SU-DHL-6 (cell line): ENCODE results near the gene F8A1.
"Not testable (repeated sequence)": the region's sequence is repeated elsewhere in the genome, so short reads cannot be mapped to it uniquely, and the experiment has no call there.

Experiments used
- H2AFZ ChIP-seq: fragments of 200-600 bp; sonication (generic); 2 replicates; pipeline ENCODE4 v1.6.1; 2014; ENCODE audit warnings: low read depth, mild to moderate bottlenecking, moderate library complexity, mixed read lengths, antibody characterized with exemption, low read length; ENCODE audit not compliant: severe bottlenecking
- H3F3A ChIP-seq: fragments of 200-600 bp; shearing (Covaris generic); 2 replicates; pipeline ENCODE4 v1.6.0; 2016; ENCODE audit warnings: antibody characterized with exemption, mild to moderate bottlenecking; ENCODE audit not compliant: insufficient read depth
- H3K27ac ChIP-seq: fragments of 200-600 bp; sonication (generic); 2 replicates; pipeline ENCODE4 v1.5.1; 2016; ENCODE audit warnings: low read depth, mild to moderate bottlenecking, low read length, moderate library complexity, mixed read lengths
- H3K27me3 ChIP-seq: fragments of 200-600 bp; sonication (generic), shearing (Covaris generic); 2 replicates; pipeline ENCODE4 v1.6.0; 2014; ENCODE audit warnings: mild to moderate bottlenecking, low read length
- H3K36me3 ChIP-seq: fragments of 200-600 bp; sonication (generic); 2 replicates; pipeline ENCODE4 v1.6.1; 2014; ENCODE audit warnings: mild to moderate bottlenecking, low read length, mixed read lengths
- H3K4me2 ChIP-seq: fragments of 300-600, 200-600 bp; shearing (Covaris generic), sonication (generic); 2 replicates; pipeline ENCODE4 v1.6.0; 2014; ENCODE audit warnings: low read length, low read depth, mild to moderate bottlenecking; ENCODE audit not compliant: poor library complexity, severe bottlenecking
- H3K4me3 ChIP-seq: fragments of 200-600 bp; sonication (generic); 2 replicates; pipeline ENCODE4 v1.5.1; 2014; ENCODE audit warnings: antibody characterized with exemption, low read length, mild to moderate bottlenecking, mixed read lengths; ENCODE audit not compliant: insufficient read depth, poor library complexity, severe bottlenecking
- H3K79me2 ChIP-seq: fragments of 200-600 bp; sonication (generic); 2 replicates; pipeline ENCODE4 v1.6.1; 2014; ENCODE audit warnings: mild to moderate bottlenecking, low read length, moderate library complexity; ENCODE audit not compliant: insufficient read depth
- H3K9ac ChIP-seq: fragments of 200-600 bp; sonication (generic); 2 replicates; pipeline ENCODE4 v1.7.0; 2014; ENCODE audit warnings: mild to moderate bottlenecking, low read length
- H3K9me2 ChIP-seq: fragments of 200-600 bp; sonication (generic); replicated peaks from 2 replicates; pipeline ENCODE4 v1.6.1; 2014; ENCODE audit warnings: low read length; ENCODE audit not compliant: insufficient read depth
- H3K9me3 ChIP-seq: fragments of 200-600 bp; sonication (generic); 2 replicates; pipeline ENCODE4 v1.6.1; 2014; ENCODE audit warnings: low read length, mixed read lengths; ENCODE audit not compliant: insufficient read depth
- H4K20me1 ChIP-seq: fragments of 200-600 bp; sonication (generic); 2 replicates; pipeline ENCODE4 v1.6.1; 2014; ENCODE audit warnings: low read depth, mild to moderate bottlenecking, antibody characterized with exemption, low read length, moderate library complexity, mixed read lengths
- CTCF ChIP-seq: fragments of 200-600 bp; sonication (generic); IDR thresholded peaks from one replicate; pipeline ENCODE4 v1.5.1; 2017; ENCODE audit warnings: antibody characterized with exemption, mild to moderate bottlenecking, low read length, moderate library complexity; ENCODE audit not compliant: insufficient read depth, poor library complexity, severe bottlenecking
- EZH2phosphoT487 ChIP-seq: fragments of 200-600 bp; sonication (generic), shearing (Covaris generic); conservative IDR thresholded peaks from 2 replicates; pipeline ENCODE4 v1.6.1; 2018; ENCODE audit warnings: mild to moderate bottlenecking, antibody characterized with exemption, low read length, moderate library complexity, mixed read lengths

Gene F8A1

GRCh38 chrX:154902408-154902807, 16.3 kb downstream of the F8A1 start:
- TF ChIP-seq EZH2phosphoT487 (no peak), CTCF (no peak)

GRCh38 chrX:154908821-154909220, 22.7 kb downstream of the F8A1 start:
- Histone ChIP-seq H4K20me1 (no peaks in the 10 kb centered on the region), H3K4me3 (no peak overlapping the region), H3K27ac (no peak overlapping the region), H3F3A (no peaks in the 10 kb centered on the region), H2AFZ (no peak overlapping the region), H3K36me3 (no peaks in the 10 kb centered on the region), H3K9me3 (no peaks in the 10 kb centered on the region), H3K79me2 (no peaks in the 10 kb centered on the region), H3K9me2 (no peaks in the 10 kb centered on the region), H3K27me3 (no peaks in the 10 kb centered on the region), H3K4me2 (no peak overlapping the region), H3K9ac (no peak overlapping the region)
- TF ChIP-seq CTCF (no peak), EZH2phosphoT487 (no peak)

More at GRCh38 chrX:154902408-154902807, 16.3 kb downstream of the F8A1 start:
- H3K4me3 ChIP-seq, result no peak overlapping the region
- no peaks in the 10 kb centered on the region for H3K79me2 ChIP-seq
- H3K27me3 ChIP-seq, result no peaks in the 10 kb centered on the region
- no peaks in the 10 kb centered on the region for H3F3A ChIP-seq
- no peak overlapping the region for H2AFZ ChIP-seq
- H3K9me2 ChIP-seq, result no peaks in the 10 kb centered on the region
- H3K36me3 ChIP-seq, result no peaks in the 10 kb centered on the region
- no peak overlapping the region for H3K4me2 ChIP-seq
- H3K27ac ChIP-seq, result no peak overlapping the region
- H4K20me1 ChIP-seq, result no peaks in the 10 kb centered on the region
- H3K9ac ChIP-seq, result no peak overlapping the region
- no peaks in the 10 kb centered on the region for H3K9me3 ChIP-seq

- H3F3A ChIP-seq, H4K20me1 ChIP-seq, H3K9me2 ChIP-seq, H3K27me3 ChIP-seq, H3K27ac ChIP-seq, H2AFZ ChIP-seq, H3K9ac ChIP-seq, H3K4me3 ChIP-seq, H3K36me3 ChIP-seq, H3K79me2 ChIP-seq, H3K4me2 ChIP-seq, H3K9me3 ChIP-seq: not testable (repeated sequence)
Observed at GRCh38 chrX:154910048-154910447, 23.9 kb downstream of the F8A1 start.

- not testable (repeated sequence) for H3K9me3 ChIP-seq
Observed at GRCh38 chrX:154910528-154910927, 24.4 kb downstream of the F8A1 start.

More at GRCh38 chrX:154910528-154910927, 24.4 kb downstream of the F8A1 start:
- H3K79me2 ChIP-seq, H2AFZ ChIP-seq, H3F3A ChIP-seq, H3K36me3 ChIP-seq, H3K4me2 ChIP-seq, H3K27ac ChIP-seq, H3K9ac ChIP-seq, H3K4me3 ChIP-seq, H4K20me1 ChIP-seq, H3K9me2 ChIP-seq, H3K27me3 ChIP-seq: not testable (repeated sequence)
